ENCODE measurements around the gene FAM210A. TPM values are rescaled to one million over a fixed set of nuclear protein-coding genes. Genes with fewer than 3 reads are reported as not detected.
A peak's percentile ranks its signal among the peaks of the same experiment; 100 is the strongest.

Gene FAM210A, protein sequence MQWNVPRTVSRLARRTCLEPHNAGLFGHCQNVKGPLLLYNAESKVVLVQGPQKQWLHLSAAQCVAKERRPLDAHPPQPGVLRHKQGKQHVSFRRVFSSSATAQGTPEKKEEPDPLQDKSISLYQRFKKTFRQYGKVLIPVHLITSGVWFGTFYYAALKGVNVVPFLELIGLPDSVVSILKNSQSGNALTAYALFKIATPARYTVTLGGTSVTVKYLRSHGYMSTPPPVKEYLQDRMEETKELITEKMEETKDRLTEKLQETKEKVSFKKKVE
- polyA plus RNA-seq (2011; rRNA removed) (23.5 and 26.2 TPM in 2 replicates), polyA plus RNA-seq (2017; fragmentation: RNase III; extraction: RNeasy Plus Mini Kit Qiagen cat#74134 plus additional on column Dnase treatment) (17.1 to 19.1 TPM (median 17.9 TPM) in 3 replicates), polyA minus RNA-seq (2011; rRNA and poly(A)+ RNA removed) (18.0 and 19.3 TPM in 2 replicates)
- 16.2 and 16.4 TPM in 2 replicates for polyA plus RNA-seq (2012; cell fraction: cytosol; rRNA removed)
- 5.0 and 7.8 TPM in 2 replicates for polyA plus RNA-seq (2012; cell fraction: nucleus; rRNA removed)

DNA sequence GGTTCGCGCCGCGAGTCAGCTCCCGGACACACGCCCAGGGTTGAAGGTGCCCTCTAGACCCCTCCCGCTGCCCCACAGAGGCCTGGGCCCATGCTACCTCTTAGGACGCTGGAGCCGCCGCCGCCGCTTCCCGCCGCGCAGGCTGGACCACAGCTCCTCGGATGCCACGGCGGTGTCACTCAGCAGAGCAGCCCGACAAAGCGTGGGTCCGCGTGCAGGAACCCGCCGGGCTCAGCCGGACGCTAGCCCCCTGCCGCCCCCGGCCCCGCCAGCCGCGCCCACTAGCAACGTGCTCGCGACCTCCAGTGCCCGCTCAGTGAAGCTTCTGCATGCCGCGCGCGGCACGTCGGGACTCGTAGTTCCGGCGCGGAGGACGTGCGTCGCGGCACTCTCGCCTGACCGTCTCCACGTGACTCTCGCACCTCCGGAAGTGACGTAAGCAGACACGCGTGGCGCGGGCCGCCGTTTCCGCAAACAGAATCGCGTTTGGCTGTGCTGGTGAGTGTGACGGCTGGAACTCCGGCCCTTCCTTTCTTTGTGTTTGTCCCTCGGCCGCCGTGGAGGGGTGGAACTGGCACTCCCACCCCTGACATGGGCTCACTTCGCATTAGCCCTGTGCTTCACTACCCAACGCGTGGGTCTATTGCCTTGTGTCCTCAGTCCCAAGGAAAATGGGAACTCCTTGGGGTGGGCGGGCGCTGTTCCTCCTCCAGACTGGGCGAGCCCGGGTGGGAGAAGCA is at the start of gene FAM210A, which contains the start of gene RNMT:
Gene FAM210A, minus strand, starts transcription at position 327 of the 740 bp plus-strand sequence. CDS start 44,481 bp downstream, outside the sequence.
Gene RNMT, plus strand, starts transcription at position 442 of the 740 bp plus-strand sequence. CDS start 4,845 bp downstream, outside the sequence.
- no peaks in the 10 kb centered on the region for H3K9me3 ChIP-seq
- peak within 1 kb of the TSS; percentile 95 for H3K4me2 ChIP-seq
- ChIA-PET POLR2A (interaction anchor here (0.7 to 0.9 kb wide), 2 partner anchors 9 to 843 kb away, joined by 3 to 4 read pairs; no protein-coding TSS in a partner anchor), CTCF (interaction anchor here (0.8 to 1.2 kb wide), 3 partner anchors 16 to 76 kb away, joined by 3 to 4 read pairs (median 3); no protein-coding TSS in a partner anchor)
- FAIRE-seq (no peak), DNase-seq (ENCODE audit: low read depth in 1 of 2, low spot score in 1 of 2) (peak; percentile 56 to 96), ATAC-seq (peak; percentile 97)
- peaks cover 8% of the 10 kb centered on the region; the same call in 2 of the 3 replicates for H3K4me1 ChIP-seq
- 2% methylated on average over 15 of the region's 76 CpGs for WGBS (ENCODE audit: missing lambda C conversion rate)
- peak within 1 kb of the TSS; percentile 86 to 96 for H3K27ac ChIP-seq
- H3K4me3 ChIP-seq, result peak within 1 kb of the TSS; percentile 76
- no peak; a peak in 1 of 5 replicates for TF ChIP-seq RAD21 (conservative IDR thresholded peaks at IDR 0.05 in 1 of 2, IDR thresholded peaks at IDR 0.05 in 1 of 2)
- no peak for TF ChIP-seq RFX5 (IDR thresholded peaks at IDR 0.05)
- TF ChIP-seq SREBF2 (IDR thresholded peaks at IDR 0.05), result no peak
- TF ChIP-seq, protein P1, sequence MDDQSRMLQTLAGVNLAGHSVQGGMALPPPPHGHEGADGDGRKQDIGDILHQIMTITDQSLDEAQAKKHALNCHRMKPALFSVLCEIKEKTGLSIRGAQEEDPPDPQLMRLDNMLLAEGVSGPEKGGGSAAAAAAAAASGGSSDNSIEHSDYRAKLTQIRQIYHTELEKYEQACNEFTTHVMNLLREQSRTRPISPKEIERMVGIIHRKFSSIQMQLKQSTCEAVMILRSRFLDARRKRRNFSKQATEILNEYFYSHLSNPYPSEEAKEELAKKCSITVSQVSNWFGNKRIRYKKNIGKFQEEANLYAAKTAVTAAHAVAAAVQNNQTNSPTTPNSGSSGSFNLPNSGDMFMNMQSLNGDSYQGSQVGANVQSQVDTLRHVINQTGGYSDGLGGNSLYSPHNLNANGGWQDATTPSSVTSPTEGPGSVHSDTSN (IDR thresholded peaks at IDR 0.05), result no peak
- no peak for TF ChIP-seq NR3C1 (IDR thresholded peaks at IDR 0.05)
- no peak for TF ChIP-seq ZNF302 (CRISPR knock-in tag; IDR thresholded peaks at IDR 0.05)
- TF ChIP-seq EP300 (IDR thresholded peaks at IDR 0.05), result no peak
- TF ChIP-seq, protein P2, sequence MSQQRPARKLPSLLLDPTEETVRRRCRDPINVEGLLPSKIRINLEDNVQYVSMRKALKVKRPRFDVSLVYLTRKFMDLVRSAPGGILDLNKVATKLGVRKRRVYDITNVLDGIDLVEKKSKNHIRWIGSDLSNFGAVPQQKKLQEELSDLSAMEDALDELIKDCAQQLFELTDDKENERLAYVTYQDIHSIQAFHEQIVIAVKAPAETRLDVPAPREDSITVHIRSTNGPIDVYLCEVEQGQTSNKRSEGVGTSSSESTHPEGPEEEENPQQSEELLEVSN (IDR thresholded peaks at IDR 0.05; ENCODE audit: borderline replicate concordance, low read depth), result peak; percentile 77; the same call in 1 of the 2 replicates
- TF ChIP-seq KDM5A (IDR thresholded peaks at IDR 0.05), result no peak
- peak; percentile 55; the same call in 1 of the 2 replicates for TF ChIP-seq NPAS2 (CRISPR knock-in tag; IDR thresholded peaks at IDR 0.05; ENCODE audit: borderline replicate concordance)
- TF ChIP-seq KDM1A (IDR thresholded peaks at IDR 0.05; ENCODE audit: low read depth), result no peak
- TF ChIP-seq TP53 (CRISPR knock-in tag; IDR thresholded peaks at IDR 0.05), result no peak
- no peak for TF ChIP-seq FOSB (CRISPR knock-in tag; IDR thresholded peaks at IDR 0.05)
- TF ChIP-seq FOXS1 (CRISPR knock-in tag; IDR thresholded peaks at IDR 0.05), result no peak
- peak; percentile 73 for TF ChIP-seq PHF8 (IDR thresholded peaks at IDR 0.05; ENCODE audit: borderline replicate concordance, low read depth)
- peak; percentile 51 for TF ChIP-seq BHLHE40 (IDR thresholded peaks at IDR 0.05; ENCODE audit: low read depth, low read length)
- no peak for TF ChIP-seq MAZ (IDR thresholded peaks at IDR 0.05; ENCODE audit: borderline replicate concordance, low read depth, low read length)
- peak; percentile 21 to 67; a peak in 3 of 5 replicates for TF ChIP-seq JUN (IDR thresholded peaks at IDR 0.05)
- no peak for TF ChIP-seq GATA3 (IDR thresholded peaks at IDR 0.05; ENCODE audit: borderline replicate concordance)
- TF ChIP-seq TFCP2L1 (CRISPR knock-in tag; IDR thresholded peaks at IDR 0.05), result no peak
- peak; percentile 39; the same call in 1 of the 2 replicates for TF ChIP-seq POLR2A (IDR thresholded peaks at IDR 0.05; ENCODE audit: low read length)
- TF ChIP-seq CBX2 (IDR thresholded peaks at IDR 0.05; ENCODE audit: borderline replicate concordance, low read depth), result no peak
- no peak for TF ChIP-seq EHMT2 (IDR thresholded peaks at IDR 0.05; ENCODE audit: low read depth)
- TF ChIP-seq HOXA7 (CRISPR knock-in tag; IDR thresholded peaks at IDR 0.05), result no peak
- no peak for TF ChIP-seq FOSL2 (IDR thresholded peaks at IDR 0.05)
- 0 out of 2 replicates have a peak, but pooled peaks have one; percentile 32 for TF ChIP-seq FOSL2 (CRISPR knock-in tag; IDR thresholded peaks at IDR 0.05)
- no peak for TF ChIP-seq CHD2 (IDR thresholded peaks at IDR 0.05; ENCODE audit: low read length, partially characterized antibody)
- TF ChIP-seq JUNB (IDR thresholded peaks at IDR 0.05), result no peak
- TF ChIP-seq MYC (IDR thresholded peaks at IDR 0.05; ENCODE audit: borderline replicate concordance, low read length), result peak; percentile 79
- peak; percentile 98 for TF ChIP-seq MAX (IDR thresholded peaks at IDR 0.05)
- TF ChIP-seq, protein P3, sequence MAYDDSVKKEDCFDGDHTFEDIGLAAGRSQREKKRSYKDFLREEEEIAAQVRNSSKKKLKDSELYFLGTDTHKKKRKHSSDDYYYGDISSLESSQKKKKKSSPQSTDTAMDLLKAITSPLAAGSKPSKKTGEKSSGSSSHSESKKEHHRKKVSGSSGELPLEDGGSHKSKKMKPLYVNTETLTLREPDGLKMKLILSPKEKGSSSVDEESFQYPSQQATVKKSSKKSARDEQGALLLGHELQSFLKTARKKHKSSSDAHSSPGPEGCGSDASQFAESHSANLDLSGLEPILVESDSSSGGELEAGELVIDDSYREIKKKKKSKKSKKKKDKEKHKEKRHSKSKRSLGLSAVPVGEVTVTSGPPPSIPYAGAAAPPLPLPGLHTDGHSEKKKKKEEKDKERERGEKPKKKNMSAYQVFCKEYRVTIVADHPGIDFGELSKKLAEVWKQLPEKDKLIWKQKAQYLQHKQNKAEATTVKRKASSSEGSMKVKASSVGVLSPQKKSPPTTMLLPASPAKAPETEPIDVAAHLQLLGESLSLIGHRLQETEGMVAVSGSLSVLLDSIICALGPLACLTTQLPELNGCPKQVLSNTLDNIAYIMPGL (CRISPR knock-in tag; IDR thresholded peaks at IDR 0.05; ENCODE audit: borderline replicate concordance), result no peak
- no peak for TF ChIP-seq NFE2L2 (conservative IDR thresholded peaks at IDR 0.05; ENCODE audit: low read length)
- TF ChIP-seq ATOH8 (CRISPR knock-in tag; IDR thresholded peaks at IDR 0.05; ENCODE audit: low read depth), result no peak
- TF ChIP-seq HDAC2 (IDR thresholded peaks at IDR 0.05), result no peak
- TF ChIP-seq MAFK (IDR thresholded peaks at IDR 0.05; ENCODE audit: partially characterized antibody), result no peak
- no peak for TF ChIP-seq ZSCAN20 (CRISPR knock-in tag; IDR thresholded peaks at IDR 0.05)
- TF ChIP-seq SMC3 (IDR thresholded peaks at IDR 0.05), result peak; percentile 15; the same call in 1 of the 3 replicates
